HTR-8/SVneo (cell line): ENCODE results near the gene ASXL1.
A peak's percentile ranks its signal among the peaks of the same experiment; 100 is the strongest.

Experiments used
- DNase-seq: peaks from one replicate; pipeline ENCODE4 v3.0.0; 2011; ENCODE audit warnings: low spot score, mixed read lengths; ENCODE audit not compliant: insufficient read length
- FAIRE-seq: peaks from 2 replicates; lab custom pipeline; 2011; peaks lifted over from hg19 to GRCh38; lab: Jason Lieb, UNC

The ASXL1 gene

GRCh38 chr20:32474009-32474716, 116.0 kb downstream of the ASXL1 start:
- FAIRE-seq: no peak
- no peak for DNase-seq

DNA sequence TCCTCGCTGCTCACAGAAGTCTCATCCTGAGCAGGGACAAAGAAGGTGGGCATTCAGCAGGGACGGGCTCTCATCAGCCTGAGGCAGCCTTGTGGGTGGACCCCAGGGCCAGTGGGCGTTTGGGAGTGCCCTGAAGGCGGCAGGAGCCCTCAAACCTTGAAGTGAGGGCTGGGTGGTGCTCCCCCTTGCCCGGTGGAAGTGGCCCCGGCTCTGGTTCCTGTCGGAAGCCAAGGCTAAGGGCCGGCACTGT, 116.5 kb downstream of the ASXL1 start:
- FAIRE-seq (no peak), DNase-seq (no peak)

DNA sequence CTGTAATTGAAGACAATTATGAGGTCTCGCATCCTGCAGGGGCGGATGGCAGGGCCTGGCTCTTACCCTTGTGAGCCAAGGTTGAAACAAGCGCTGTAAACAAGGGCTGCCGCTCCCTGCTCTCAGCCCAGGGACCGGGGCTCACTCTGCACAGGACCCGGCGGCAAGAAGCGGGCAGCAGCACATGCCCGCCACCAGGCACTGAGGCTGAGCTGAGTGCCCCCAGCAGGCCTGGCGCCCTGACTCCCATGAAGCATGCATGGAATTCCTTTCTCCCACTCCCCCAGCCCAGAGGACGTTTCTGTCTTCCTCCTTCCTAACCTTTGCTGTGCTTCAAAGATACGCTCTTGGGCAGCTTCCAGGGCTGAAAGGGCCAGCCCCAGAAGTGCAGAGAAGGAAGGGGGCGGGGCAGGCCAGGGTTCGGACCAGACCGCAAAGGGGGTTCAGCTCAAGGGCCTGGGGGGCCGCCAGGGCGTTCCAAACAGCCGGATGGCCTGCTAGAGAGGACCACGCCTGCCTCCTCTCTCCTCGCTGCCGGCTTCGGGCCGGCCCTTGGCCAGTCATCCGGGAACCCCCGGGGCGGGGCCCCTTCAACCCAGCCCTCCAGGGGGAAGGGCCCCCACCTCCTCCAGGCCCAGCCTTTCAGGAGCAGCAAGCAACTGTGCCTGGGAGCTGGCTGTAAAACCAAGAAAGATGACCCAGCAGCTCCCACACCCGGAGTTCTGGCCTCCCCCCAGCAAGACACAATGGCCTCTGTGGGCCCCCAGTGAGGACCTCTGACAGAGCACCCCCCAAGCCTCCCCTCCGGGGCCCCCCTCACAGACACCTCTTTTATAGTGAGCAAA, 117.1 kb downstream of the ASXL1 start:
- FAIRE-seq (peak; percentile 92), DNase-seq (peak; percentile 97)

- FAIRE-seq (no peak), DNase-seq (no peak)
Measured at GRCh38 chr20:32476684-32477593, 118.8 kb downstream of the ASXL1 start.

DNA sequence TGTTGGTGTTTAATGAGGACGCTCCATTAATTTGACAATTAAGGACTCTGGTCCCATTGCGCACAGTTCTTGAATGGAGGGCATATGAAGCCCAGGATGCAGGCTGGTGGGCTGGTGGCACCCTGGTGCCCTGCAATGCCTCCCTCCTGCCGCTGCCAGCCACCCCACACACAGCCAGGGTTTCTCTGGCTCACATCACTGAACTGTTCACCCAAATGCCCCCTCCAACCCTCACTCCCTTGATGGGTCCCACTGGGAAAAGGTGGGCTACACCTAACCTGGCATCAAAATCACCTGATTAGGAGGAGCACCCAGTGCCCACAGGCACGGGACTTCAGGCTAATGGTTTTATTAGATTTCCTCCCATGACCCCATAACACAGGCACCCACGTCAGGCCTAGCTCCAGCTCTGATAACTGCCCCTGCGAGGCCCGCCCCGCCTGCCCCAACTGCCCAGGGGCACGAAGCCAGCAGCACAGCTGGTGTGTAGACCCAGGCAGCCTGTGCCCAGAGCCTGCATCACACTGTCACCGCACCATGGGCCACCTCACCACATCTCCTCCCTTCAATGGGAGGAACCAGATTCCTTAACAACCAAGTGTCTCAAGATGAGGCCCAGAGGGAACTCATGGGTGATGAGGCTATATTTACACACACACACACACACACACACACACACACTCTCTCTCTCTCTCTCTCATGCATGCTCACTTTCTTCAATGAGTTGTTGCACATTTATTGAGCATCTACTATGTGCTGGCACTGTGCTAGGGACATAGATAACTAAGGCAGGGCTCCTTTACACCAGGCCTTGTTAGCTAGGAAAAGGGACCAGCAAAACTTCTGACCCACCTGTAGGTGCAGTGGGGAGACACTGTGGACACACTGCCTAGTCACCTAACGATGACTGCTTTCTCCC, 119.7 kb downstream of the ASXL1 start:
- DNase-seq: no peak
- FAIRE-seq: no peak

- DNase-seq (no peak), FAIRE-seq (no peak)
Measured at GRCh38 chr20:32478576-32478975, 120.4 kb downstream of the ASXL1 start.

GRCh38 chr20:32479012-32479411, 120.9 kb downstream of the ASXL1 start:
- FAIRE-seq (no peak), DNase-seq (no peak)

- DNase-seq: no peak
- no peak for FAIRE-seq
Measured at GRCh38 chr20:32479697-32480171, 121.6 kb downstream of the ASXL1 start.

GRCh38 chr20:32480371-32481241, 122.5 kb downstream of the ASXL1 start:
- FAIRE-seq (peak; percentile 26), DNase-seq (no peak)

- DNase-seq (no peak), FAIRE-seq (no peak)
Measured at GRCh38 chr20:32481311-32482142, 123.4 kb downstream of the ASXL1 start.

DNA sequence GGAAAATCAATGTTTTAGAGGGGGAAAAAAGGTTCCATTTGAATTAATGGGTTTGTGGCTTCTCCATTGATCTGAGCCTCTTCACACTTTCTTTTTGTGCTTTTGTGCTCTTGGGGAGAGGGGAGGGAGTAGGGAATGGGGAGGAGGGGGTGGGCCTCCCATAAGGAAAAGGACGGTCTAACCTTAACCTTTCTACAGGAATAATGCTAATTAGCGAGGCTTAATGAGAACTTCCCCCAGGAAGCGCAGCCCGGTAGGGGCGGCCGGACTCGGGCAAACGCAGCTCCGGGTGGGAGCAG, 124.0 kb downstream of the ASXL1 start:
- FAIRE-seq (no peak), DNase-seq (no peak)

- no peak for DNase-seq
- peak; percentile 55 for FAIRE-seq
Measured at GRCh38 chr20:32482442-32483261, 124.5 kb downstream of the ASXL1 start.

DNA sequence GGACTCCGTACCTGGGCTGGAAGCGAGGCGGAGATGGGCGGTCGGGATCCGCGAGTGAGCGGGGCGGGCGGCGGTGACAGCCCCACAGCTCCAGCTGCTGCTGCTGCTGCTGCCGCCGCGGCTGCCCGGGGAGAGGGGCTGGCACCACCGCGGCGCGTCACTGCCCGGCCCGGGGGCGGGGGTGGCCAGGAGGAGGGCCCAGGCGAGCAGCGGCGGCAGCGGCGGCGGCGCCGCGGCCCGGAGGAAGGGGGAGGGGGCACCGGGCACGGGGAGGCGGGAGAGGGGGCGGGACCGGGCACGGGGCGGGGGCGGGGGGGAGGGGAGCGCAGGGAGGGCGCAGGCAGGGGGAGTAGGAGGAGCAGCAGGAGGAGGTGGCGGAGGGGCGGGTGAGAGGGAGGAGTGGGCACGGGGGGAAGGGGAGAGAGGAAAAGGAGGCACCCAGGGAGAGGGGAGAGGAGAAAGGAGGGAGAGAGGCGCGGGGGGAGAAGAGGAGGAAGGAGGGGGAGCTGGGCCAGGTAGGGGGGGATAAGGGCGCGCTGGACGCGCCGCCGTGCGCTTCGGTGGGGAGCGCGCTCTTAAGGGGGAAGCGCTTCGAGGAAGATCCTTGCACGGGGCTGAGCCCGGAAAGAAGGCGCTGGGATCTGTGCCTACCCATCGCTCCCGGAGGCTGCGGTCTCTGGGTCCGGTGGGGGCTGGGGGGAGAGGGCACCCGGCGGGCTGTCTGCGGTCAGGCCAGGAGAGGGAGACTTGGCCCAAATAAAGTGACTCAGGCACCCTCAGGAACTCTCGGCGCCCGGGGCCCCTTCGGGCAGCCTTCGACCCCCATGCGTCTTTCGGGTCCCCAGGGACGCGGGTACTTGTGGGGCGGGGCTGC, 125.5 kb downstream of the ASXL1 start:
- FAIRE-seq (peak; percentile 68), DNase-seq (peak; percentile 62)

DNA sequence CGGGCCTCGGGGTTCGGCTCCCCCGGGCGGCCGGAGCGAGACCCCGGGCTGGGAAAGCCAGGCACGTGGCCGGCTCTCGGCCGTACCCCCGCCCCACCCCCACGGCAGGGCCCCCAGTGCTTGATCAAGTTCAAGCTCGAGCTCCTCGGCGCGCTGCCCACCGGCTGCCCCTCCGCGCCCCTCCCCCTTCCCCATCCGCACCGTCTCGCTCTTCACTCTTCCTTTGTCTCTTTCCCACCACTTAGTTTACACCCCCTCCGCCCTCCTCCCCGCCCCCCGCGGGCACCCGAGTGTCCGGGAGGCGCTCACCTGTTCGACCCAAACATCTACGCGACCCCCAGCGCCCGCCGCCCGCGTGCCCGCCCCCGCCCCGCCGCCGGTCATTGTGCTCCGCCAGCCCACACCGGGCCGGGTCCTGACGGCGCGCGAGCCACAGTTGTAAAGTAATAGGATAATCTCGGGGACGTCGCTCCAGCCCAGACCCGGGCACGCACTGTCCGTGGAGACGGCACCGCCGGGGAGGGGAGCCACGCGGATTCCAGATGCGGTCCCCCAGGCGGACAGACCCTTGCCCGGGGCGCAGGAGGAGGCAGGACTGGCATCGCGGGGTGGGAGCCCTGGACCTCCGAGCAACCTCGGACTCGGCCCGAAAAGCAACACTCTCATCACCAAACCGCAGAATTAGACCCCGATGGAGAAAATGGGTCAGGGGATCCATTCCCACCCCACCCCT, 126.3 kb downstream of the ASXL1 start:
- DNase-seq: no peak
- FAIRE-seq: no peak

- FAIRE-seq: no peak
- peak; percentile 74 for DNase-seq
Measured at GRCh38 chr20:32484958-32485769, 127.0 kb downstream of the ASXL1 start.
